HK-2 (cell line): ENCODE data around the gene MRPS18B.
A peak's percentile ranks its signal among the peaks of the same experiment; 100 is the strongest.

Experiments
- DNase-seq: peaks from one replicate; pipeline ENCODE4 v3.0.0-alpha.2; 2018; ENCODE audit not compliant: unreplicated experiment

MRPS18B gene

DNA sequence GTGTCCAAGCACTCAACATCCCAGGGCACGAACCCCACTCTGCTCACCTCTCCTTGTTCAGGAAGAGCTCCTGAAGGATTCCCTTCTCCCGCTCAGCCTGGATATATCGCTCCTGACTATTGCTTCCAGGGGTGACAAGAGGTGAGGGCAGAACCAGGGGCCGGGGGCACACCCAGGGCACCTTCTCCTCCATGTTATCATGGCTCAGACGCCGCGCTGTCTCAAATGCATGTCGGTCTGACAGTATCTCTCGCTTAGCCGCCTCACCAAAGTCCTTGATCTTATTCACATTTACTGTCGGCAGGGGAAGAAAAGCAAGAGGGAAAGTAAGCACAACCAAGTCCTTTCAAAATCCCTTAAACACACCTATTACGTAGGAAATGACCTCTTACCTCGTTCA is 13.7 kb upstream of the MRPS18B start:
- DNase-seq: no peak

DNA sequence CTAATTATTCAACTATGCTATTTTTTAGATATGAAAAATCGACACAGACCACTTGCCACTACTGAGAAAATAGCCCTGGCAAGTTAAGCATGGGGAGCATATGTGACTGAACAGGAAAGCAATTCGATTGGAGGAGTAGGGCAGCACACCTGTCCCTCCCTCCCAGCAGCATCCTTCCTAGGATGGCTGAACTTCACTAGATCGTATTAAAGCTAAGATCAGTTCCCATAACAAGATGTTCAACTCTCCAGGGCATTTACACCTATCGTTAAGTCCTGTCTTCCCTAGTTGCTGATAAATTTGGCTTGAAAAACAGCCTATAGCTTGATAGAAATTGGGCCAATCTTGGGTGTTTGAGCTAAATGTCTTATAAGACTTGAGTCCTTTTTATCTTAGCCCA is 7.6 kb upstream of the MRPS18B start:
- no peak for DNase-seq

DNA sequence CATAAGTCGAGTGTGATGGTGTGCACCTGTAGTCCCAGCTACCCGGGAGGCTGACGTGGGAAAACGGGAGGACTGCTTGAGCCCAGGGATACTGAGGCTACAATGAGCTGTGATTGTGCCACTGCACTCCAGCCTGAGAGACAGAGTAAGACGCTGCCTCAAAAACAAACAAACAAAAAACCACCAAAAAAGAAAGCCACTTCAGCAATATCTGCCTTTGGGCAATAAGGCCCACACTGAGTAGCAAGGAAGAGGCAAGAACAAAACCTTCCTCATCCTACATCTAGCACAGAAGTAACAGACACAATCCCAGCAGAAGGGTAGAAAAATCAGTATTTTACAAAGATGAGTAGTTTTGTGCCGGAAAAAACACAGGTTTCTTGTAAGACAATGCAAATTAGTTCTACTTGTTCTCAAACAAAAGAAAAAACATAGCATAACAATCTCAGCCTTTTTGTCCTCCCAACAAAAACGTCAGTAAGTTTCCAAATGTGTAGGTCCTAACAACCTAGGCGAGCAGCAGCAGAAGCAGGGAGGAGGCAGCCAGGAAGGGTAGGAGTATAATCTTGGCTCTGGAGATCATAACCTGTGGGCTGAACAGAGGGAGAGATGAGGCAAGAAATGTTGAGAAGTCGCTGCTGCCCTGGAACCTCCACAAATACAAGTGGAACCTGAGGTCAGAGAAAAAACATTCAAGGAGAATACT is 6.3 kb upstream of the MRPS18B start:
- DNase-seq: no peak

DNA sequence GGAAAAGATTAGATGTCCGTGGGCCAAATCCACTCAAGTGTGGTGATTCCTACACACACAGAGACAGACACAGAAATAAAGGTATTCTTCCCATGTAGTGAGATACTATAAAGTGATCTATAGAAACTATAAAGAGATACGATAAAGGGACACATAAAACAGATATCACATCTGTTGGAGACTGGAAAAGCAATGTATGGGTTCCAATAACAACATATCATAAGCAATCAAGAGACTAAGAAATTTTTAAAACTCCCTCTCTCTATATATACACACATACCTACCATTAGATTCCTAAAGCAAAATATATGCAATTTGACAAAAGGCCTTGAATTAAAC is 5.8 kb upstream of the MRPS18B start:
- no peak for DNase-seq

DNA sequence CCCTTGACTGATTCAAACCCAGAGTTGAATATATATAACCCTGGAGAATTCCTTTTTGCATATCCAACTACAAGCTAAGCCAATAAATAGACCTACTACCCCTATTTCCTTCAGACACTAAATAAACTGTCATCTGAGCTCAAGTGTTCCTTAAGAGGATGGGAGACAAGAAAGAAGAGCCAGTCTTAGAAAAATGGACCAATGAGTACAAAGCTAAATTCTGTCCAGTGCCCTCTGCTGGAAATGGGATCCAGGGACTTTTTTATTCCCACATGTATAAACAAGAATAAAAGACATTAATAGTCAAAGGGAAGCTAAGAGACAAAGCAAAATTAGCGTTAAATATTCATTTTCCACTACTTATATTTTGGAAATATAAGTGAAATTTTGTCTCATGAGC is 5.4 kb upstream of the MRPS18B start:
- no peak for DNase-seq

DNA sequence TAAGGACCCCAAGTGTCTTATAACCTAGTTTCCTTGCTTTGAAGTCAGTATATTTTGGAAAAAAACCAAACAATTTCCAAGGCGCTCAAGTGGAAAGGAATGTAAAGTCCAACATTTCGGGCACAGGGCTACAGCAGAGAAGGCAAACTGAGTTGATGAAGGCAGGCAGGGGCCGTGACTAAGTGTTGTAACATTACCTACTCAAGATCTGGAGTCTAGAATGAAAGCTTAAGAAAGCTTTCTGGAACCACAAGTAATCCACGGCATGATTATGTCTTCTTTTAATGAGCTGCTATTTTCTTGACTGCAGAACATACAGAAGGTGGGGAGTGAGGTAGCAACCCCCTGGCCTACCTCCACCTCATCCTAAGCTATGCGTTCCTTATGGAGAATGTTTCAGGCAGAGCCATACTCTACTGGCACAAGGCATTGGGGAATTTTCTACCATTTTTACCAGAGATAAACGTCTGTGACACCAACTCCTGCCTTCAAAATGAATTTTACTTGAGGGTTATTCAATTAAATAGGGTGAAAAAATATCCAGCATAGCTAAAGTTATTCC is 4.9 kb upstream of the MRPS18B start:
- DNase-seq: peak; percentile 54

DNA sequence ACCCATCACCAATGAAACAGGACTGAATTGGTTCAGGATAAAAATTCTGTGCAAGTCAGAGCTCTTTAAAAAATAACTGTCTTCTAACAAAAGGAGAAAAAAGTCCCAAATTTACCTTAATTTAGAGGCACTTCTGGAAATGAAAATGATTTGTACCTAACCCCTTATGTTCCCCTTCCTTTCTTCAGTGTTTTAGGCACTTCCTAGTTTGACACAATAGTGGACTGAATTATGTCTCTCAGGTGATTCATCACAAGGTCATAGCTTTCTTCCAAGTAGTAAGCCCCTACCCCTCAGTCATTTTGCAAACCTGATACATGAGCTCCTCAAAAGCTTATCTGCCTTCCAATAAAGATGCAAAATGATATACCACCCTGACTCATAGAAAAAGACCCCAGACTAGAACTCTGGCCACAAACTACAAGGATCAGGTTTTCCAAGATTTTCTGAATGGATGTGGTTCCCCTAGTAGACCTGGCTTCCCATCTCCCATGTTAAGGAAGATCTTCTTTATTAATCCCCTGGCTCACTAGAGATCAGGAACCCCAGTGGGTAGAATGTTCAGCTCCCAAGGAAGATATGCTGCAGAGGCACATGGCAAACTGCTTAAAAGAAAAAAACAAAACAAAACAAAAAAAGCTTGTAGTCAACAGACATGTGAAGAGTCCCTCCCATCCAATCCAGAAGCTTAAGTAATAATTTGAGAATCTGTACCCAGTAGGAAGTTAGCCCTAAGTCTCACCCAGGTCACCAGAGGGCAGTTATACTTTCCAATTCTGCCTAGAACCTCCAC is 4.2 kb upstream of the MRPS18B start:
- DNase-seq: no peak

DNA sequence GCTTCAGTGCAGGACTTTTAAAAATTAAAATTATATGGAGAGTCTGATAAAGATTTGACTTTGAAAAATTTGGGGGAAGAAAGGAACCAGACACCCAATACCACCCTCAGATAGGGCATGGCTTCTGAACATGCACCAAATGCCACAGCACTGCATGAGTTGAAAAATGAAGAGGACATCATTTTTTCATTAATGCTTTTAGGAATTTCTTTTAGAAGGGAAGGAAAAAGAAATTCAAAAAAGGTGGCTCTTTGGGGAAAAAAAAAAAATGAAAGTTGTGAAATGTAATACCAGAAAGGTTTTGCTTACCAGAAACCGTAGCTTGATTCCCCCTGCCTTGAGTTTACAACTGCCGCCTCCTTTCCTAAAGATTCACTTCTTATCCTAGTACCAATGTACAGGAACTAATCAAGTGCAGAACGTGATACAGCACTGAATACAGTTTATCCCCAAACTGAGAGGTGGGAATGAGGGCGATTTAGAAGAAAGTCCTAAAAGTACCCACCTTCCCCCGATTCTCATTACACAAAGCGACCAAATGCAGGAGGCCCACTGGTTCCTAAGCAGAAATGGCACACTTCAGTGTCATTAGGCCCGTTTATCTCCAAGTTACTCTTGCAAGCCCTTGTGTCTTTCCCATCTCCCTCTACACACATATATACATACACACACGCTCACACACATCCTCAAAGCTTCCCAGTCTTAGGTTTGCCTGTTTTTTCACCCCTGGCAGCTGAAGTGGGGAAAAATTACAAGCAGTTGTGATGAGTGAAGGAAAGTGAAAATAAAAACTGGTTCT is 3.4 kb upstream of the MRPS18B start:
- no peak for DNase-seq

DNA sequence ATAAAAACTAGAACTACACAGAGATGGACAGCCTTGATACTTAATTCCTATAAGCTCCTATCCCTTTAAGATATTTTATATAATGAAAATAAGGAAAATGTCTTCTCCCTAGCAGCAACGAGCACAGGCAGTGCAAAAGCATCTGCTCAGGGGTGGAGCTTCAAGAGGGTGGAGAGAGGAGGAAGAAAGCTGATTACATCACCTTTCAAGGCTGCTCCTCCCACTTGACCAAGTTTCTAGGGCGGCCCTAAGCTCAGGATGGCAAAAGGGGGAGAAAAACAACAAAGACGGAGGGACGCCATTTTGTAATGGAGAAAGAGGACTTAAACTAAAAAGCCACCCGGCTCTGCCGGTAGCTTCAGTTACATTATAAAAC is 2.8 kb upstream of the MRPS18B start:
- peak; percentile 81 for DNase-seq

DNA sequence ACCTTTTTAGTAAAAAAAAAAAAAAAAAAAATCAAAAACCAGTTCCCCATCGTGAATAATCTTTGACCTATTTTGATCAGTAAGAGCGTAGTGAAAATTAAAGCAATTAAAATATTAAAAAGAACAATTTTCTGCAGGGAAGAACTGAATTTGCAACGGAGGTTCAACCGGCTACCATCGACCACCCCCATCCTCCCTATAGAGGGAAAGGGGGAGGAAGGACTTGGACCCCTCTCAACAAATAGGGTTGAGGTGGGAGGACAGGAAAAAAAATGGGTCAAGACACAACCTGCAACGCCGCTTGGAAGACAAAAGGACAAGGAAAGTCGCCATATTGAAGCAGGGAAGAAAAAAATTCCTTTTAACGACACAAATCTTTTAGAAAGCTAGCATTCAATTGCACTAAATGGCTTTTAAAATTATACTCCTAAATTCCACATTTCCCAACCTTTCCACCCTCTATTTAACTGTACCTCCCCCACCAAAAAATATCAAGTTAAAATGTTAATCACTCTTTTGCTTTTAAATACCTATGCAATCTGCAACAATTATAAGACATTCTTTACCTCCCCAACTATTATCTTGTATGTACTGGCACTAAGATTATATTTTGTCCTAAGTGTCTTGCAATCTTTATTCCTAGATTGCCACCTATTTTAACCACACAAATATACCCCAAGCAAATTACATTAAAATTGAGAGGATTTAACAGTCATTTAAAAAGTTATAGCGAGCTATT is 2.3 kb upstream of the MRPS18B start:
- DNase-seq: peak; percentile 63

DNA sequence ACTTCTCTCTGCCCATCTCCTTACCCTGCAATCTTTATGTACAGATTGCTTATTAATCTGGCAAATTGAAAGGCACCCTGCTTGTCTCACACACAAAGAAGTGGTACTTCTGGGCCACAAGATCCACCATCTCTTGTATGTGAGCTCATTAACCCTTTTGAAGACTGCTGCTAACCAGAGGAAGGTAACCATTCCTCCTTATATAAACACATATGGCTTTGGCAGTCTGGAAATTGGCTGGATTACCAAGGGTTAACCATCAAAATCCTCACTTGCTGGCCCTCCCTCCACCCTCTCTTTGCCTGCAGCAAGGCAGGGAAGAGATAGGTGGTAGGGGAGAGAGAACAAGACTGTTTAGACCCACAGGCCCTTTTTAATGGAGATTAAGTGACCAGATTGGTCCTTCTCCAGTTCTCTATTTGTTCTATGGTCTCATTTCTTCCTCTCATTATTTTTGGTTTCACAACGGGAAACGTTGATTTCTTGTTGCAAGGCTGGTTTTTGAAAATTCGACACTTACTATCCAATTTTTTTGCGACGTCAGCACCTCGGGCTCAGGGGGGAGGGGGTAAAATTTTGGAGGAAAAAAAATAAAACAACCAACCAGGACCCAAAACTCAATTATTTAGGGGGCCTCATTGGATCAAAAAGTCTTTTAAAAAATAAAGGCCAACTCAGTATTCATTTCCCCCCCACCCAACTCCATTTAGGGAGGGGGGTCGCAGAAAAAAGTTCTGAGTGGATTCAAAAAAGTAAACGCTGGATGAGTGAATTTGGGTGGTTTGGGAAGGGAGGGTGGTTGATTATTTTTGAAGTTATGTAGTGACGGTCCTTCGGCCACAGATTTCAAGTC is 1.5 kb upstream of the MRPS18B start:
- DNase-seq: no peak

DNA sequence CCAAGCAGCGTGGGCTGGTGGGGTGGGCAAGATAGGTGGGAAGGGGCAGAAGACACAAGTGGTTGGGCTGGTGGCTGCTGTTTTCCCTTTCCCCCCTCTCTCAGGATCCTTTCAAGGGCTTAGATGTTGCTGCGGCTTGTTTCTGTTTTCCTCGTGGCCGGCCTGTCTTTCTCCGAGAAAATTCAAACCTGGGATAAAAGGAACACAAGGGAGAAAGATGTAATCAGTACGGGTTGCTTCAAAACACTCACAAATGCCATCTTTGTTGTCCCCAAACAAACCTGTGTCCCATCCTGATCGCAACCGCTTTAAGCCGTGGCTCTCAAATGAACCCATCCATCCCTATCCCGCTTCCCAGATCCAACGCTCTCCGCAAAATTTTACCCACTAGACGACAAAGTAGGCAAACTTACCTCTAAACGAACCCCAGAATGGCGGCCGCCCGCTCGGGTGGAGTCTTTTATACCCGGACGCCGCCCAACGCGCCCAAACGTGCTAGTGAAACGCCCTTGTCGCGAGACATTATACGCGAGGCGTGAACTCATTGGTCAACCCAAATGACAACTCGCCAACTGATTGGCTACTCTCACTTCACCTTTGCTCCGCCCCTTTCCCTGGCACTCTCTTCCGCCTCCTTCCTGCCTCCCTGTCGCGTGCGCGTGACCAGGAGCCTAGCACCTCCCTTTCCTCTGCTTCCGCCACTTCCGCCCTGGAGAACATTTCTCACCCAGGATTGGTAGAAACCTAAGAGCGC is 652 bp upstream of the MRPS18B start, which contains the start of gene PPP1R10:
Gene PPP1R10 (minus strand): TSS at position 433 of the 754 bp plus-strand sequence. CDS start 7,299 bp downstream, outside the sequence.
- peak; percentile 99 for DNase-seq

DNA sequence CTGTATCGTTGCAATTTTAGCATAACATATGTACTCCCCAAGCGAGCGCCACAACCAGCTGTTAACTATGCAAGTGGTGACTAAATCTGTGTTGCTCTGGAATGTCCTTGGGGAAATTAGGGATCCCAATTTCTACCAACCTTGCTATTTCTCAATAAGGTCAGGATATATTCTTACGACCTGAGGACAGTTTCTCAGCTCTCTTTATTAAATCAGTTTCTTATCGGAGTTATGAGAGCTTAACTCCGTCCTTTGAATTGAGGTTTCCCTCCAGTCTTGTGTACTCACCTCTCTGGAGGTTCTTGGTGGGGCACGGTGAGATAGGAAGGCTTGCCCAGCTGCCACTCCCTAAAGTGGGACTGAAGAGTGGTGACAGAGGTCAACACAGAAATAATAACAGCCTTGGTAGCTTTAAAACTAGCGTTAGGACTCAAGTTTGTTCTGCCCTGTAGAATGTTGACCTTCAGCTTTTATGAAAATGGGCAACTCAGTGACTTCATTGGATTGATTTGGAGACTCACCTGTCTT is 694 bp downstream of the MRPS18B start:
- DNase-seq: no peak

DNA sequence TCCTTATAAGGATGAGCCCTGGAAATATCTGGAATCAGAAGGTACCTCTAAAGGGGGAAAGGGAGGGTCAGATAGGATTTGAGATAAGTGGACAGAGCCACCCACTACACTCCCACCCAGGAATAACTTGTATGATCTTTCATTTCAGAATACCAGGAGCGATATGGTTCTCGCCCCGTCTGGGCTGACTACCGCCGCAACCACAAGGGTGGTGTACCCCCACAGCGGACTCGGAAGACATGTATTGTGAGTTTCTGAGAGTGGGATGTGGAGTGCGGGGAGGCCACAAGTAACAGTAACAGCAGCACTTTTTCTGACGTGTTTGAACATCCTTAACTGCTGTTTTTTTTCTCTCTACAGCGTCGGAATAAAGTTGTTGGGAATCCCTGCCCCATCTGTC is 1.9 kb downstream of the MRPS18B start:
- DNase-seq: no peak

DNA sequence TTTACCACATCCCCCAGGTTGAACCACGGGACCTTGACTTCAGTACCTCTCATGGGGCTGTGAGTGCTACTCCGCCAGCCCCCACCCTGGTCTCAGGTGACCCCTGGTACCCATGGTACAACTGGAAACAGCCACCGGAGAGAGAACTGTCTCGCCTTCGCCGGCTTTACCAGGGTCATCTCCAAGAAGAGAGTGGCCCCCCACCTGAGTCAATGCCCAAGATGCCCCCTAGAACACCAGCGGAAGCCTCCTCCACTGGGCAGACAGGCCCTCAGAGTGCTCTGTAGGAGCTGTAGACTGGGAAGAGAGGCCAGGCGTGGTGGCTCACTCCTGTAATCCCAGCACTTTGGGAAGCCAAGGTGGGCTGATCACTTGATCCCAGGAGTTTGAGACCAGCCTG is 7.9 kb downstream of the MRPS18B start:
- DNase-seq: no peak

DNA sequence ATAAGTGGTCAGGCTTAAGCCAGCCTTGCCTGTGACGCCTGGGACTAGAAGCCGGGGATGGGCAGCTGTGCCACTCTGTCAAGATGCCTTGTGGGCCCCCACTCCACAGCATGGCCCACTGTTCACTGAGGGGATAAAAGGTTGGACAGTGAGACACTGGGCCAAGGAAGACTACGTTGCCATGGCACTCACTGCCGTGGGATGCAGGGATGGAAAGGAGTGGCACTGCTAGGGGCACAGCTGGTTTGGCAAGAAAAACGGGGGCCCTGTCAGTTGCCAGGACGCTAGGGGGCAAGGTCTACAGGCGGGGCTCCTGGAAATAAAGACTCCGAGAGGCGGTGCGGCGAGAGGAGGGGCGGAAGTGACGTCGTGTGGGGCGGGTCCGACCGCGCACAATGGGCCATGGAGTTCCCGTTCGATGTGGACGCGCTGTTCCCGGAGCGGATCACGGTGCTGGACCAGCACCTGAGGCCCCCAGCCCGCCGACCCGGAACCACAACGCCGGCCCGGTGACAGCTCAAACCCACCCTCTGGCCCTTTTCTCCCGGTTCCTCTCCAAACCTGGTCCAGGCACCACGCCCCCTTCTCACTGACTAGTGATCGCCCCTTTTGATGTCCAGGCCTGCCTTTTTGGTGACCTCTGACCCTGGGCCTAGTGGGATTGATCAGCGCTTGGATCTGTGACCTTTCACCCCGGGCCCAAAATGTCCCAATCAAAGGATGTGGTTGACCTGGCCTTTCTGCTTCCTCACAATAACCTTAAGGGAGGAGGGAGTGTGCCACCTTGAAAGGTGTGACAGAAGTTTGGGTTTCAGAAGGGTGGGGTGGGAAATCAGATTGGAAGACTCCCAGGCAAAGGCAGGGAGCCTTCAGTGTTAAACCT is 9.1 kb downstream of the MRPS18B start, which contains the start of gene ATAT1:
Gene ATAT1 (plus strand): TSS at position 391 of the 883 bp plus-strand sequence.
- DNase-seq: peak; percentile 81

DNA sequence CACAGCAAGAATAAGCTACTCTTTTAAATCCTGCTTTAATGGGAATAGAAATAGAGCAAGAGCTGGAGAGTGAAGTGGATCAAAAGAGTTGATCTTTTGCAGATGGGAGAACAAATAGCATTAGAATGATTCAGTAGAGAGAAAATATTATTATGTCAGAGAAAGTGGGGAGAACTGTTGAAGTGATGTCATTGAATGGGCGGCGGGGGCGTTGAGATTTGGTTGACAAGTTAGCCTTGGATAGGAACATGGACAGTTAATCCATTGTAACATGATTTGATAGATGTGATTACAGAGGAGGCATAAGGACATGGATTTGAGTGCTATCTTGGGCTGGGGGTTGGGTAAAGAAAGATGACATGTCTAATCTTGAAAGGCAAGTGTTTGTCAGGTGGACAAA is 18.2 kb downstream of the MRPS18B start:
- DNase-seq: no peak

DNA sequence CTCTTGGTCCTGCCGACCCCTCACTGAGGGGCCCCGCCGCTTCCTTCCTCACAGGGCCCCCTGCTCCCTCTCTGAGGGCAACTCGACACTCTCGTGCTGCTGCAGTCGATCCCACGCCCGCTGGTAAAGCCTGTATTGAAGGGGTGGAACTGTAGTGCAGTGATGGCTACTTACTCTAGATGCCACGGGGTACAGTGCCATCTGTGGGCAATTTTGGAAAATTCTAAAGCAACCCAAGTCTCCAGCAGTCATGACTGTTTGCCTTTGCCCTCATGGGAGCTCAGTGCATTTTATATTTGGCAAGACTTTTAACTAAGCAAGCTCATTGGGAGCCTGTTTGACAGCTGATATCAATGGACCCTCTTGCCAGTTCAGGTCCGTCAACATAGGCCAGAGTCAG is 22.8 kb downstream of the MRPS18B start:
- DNase-seq: no peak

DNA sequence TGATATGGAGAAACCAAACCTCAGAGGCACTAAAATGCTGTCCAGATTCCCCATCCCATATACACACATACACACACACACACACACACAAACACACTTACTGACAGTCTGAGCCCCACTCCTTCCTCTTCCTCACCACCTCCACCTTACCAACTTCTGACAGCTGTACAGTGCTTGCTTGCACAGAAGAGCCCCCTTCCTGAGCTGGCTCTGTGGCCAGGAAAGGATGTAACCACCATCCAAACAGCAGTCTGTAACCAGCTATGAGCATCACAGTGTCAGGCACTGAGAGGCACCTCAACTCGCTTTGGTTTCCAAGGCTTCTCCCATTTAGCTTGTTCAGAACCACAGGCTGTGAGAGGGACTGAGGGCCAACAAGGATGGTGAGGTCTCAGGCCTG is 23.4 kb downstream of the MRPS18B start:
- DNase-seq: no peak
